Stimulated activated CD4-positive, alpha-beta T cell treated with anti-CD3 and anti-CD28 coated beads, Interleukin-12 subunit alpha, Interleukin-12 subunit beta, amount 100 ng/mL, for 4 hours (primary cell): ENCODE results near the gene AKAP8L.

Source experiments
- DNase-seq: peaks from one replicate; pipeline ENCODE4 v3.0.0-alpha.2; 2020

Gene AKAP8L

GRCh38 chr19:15432629-15433518, 14.1 kb upstream of the AKAP8L start:
- peak; percentile 93 for DNase-seq

GRCh38 chr19:15432018-15432494, 13.3 kb upstream of the AKAP8L start:
- peak; percentile 34 for DNase-seq

- no peak for DNase-seq
These were observed 12.7 kb upstream of the AKAP8L start for GRCh38 chr19:15431396-15432017.

GRCh38 chr19:15430526-15431120, 11.8 kb upstream of the AKAP8L start:
- no peak for DNase-seq

- DNase-seq = no peak
These were observed 11.2 kb upstream of the AKAP8L start for GRCh38 chr19:15429825-15430467.

GRCh38 chr19:15428956-15429824, 10.4 kb upstream of the AKAP8L start:
- no peak for DNase-seq

- no peak for DNase-seq
These were observed 9.2 kb upstream of the AKAP8L start for GRCh38 chr19:15427991-15428471.

- DNase-seq = no peak
These were observed 8.5 kb upstream of the AKAP8L start for GRCh38 chr19:15427350-15427700.

- no peak for DNase-seq
These were observed 7.9 kb upstream of the AKAP8L start for GRCh38 chr19:15426485-15427349.

GRCh38 chr19:15425321-15425950, 6.6 kb upstream of the AKAP8L start:
- DNase-seq = no peak

- no peak for DNase-seq
These were observed 6.0 kb upstream of the AKAP8L start for GRCh38 chr19:15424692-15425272.

GRCh38 chr19:15424121-15424520, 5.3 kb upstream of the AKAP8L start:
- DNase-seq = no peak

- no peak for DNase-seq
These were observed 4.3 kb upstream of the AKAP8L start for GRCh38 chr19:15423130-15423529.

- DNase-seq = no peak
These were observed 3.7 kb upstream of the AKAP8L start for GRCh38 chr19:15422296-15423075.

GRCh38 chr19:15421721-15422260, 3.0 kb upstream of the AKAP8L start:
- no peak for DNase-seq

- DNase-seq = no peak
These were observed 2.4 kb upstream of the AKAP8L start for GRCh38 chr19:15421136-15421695.

GRCh38 chr19:15419413-15420025, 731 bp upstream of the AKAP8L start:
- DNase-seq = no peak

- no peak for DNase-seq
These were observed 583 bp downstream of the AKAP8L start for GRCh38 chr19:15418231-15418578.
